HepG2 (cell line): Measurements from ENCODE around the gene RMI2. TPM values are rescaled to one million over a fixed set of nuclear protein-coding genes. Genes with fewer than 3 reads are reported as not detected.
A peak's percentile ranks its signal among the peaks of the same experiment; 100 is the strongest.

Source experiments
- ATAD3A ChIP-seq: sonication (generic); formaldehyde crosslinking; IDR thresholded peaks from 2 replicates; pipeline ENCODE4 v1.4.0; 2020; ENCODE audit warnings: missing genetic modification reagents
- CBFB ChIP-seq: sonication (generic); formaldehyde crosslinking; IDR thresholded peaks from 2 replicates; pipeline ENCODE4 v1.4.0; 2020; ENCODE audit warnings: missing genetic modification reagents
- CBX1 ChIP-seq: IDR thresholded peaks from one replicate; pipeline ENCODE4 v1.6.1; 2016; ENCODE audit warnings: antibody characterized with exemption, low read depth
- CC2D1A ChIP-seq: sonication (generic); formaldehyde crosslinking; IDR thresholded peaks from 2 replicates; pipeline ENCODE4 v1.8.1; 2023; ENCODE audit warnings: mild to moderate bottlenecking, missing genetic modification reagents
- EED ChIP-seq: sonication (generic); formaldehyde crosslinking; IDR thresholded peaks from 2 replicates; pipeline ENCODE4 v1.5.0; 2020; ENCODE audit warnings: mild to moderate bottlenecking, missing genetic modification reagents
- GATAD1 ChIP-seq: IDR thresholded peaks from 2 replicates; pipeline ENCODE4 v1.6.1; 2016; ENCODE audit warnings: missing genetic modification reagents, missing compliant biosample characterization
- KDM6A ChIP-seq: IDR thresholded peaks from 2 replicates; pipeline ENCODE4 v1.6.1; 2016; ENCODE audit warnings: low read depth
- MAFK ChIP-seq, 2 experiments: IDR thresholded peaks in 1 of 2; conservative IDR thresholded peaks in 1 of 2; 2 replicates each; pipeline ENCODE4 v1.6.1; 2011; ENCODE audit warnings: improper control_type of control experiment in 2 of 2, low read length in 2 of 2
- MYC ChIP-seq: sonication (generic); formaldehyde crosslinking; IDR thresholded peaks from 2 replicates; pipeline ENCODE4 v1.9.0; 2021; ENCODE audit warnings: missing genetic modification reagents, borderline replicate concordance
- NFKBIZ ChIP-seq: IDR thresholded peaks from 2 replicates; pipeline ENCODE4 v1.6.1; 2018; ENCODE audit warnings: missing genetic modification reagents, missing compliant biosample characterization
- PITX1 ChIP-seq: sonication (generic); formaldehyde crosslinking; IDR thresholded peaks from 2 replicates; pipeline ENCODE4 v1.5.1; 2020; ENCODE audit warnings: mild to moderate bottlenecking, missing genetic modification reagents
- ZFX ChIP-seq: sonication (generic); formaldehyde crosslinking; IDR thresholded peaks from 2 replicates; pipeline ENCODE4 v1.4.0; 2020; ENCODE audit warnings: mild to moderate bottlenecking, low read depth, missing genetic modification reagents, moderate library complexity
- ZNF670 ChIP-seq: sonication (generic); formaldehyde crosslinking; IDR thresholded peaks from 2 replicates; pipeline ENCODE4 v1.8.0; 2022; ENCODE audit warnings: mild to moderate bottlenecking, missing genetic modification reagents, borderline replicate concordance
- ZNF891 ChIP-seq: sonication (generic); formaldehyde crosslinking; IDR thresholded peaks from 2 replicates; pipeline ENCODE4 v1.5.0; 2020; ENCODE audit warnings: mild to moderate bottlenecking, missing genetic modification reagents
- polyA plus RNA-seq, 8 experiments: library from polyadenylated mRNA; depleted of rRNA in 3 of 8; stranded (reverse) in 7 of 8; unstranded in 1 of 8; fragments of >200 nt; fragmentation: Illumina TruSeq in 4 of 8; extraction: Trizol in 4 of 8; gene quantifications; 2 replicates each; pipeline versions ENCODE4 v1.2.1 to v1.2.3, GENCODE V29; 2011 to 2016; ENCODE audit warnings: low read depth in 4 of 8, missing spikeins in 1 of 8, mixed read lengths in 1 of 8; ENCODE audit not compliant: insufficient read depth in 1 of 8
- total RNA-seq, 5 experiments: library from RNA; depleted of rRNA; stranded (reverse); fragments of >200 nt; fragmentation: Illumina TruSeq; extraction: Trizol; gene quantifications; 2 replicates each; pipeline ENCODE4 v1.2.3, GENCODE V29; 2016; ENCODE audit warnings: low read depth in 1 of 5
- TF ChIP-seq, protein P1 (sequence below): sonication (generic); formaldehyde crosslinking; IDR thresholded peaks from 2 replicates; pipeline ENCODE4 v1.5.0; 2020; ENCODE audit warnings: missing genetic modification reagents
- TF ChIP-seq, protein P2 (sequence below): sonication (generic); formaldehyde crosslinking; IDR thresholded peaks from 2 replicates; pipeline ENCODE4 v1.4.0; 2020; ENCODE audit warnings: missing genetic modification reagents
- TF ChIP-seq, protein P3 (sequence below): sonication (generic); formaldehyde crosslinking; conservative IDR thresholded peaks from 2 replicates; pipeline ENCODE4 v1.4.0; 2020; ENCODE audit warnings: missing genetic modification reagents
- TF ChIP-seq, protein P4 (sequence below): sonication (generic); formaldehyde crosslinking; IDR thresholded peaks from 2 replicates; pipeline ENCODE4 v1.5.1; 2020; ENCODE audit warnings: missing genetic modification reagents, mild to moderate bottlenecking, borderline replicate concordance
- TF ChIP-seq, protein P5 (sequence below): sonication (generic); formaldehyde crosslinking; conservative IDR thresholded peaks from 2 replicates; pipeline ENCODE4 v1.4.0; 2020; ENCODE audit warnings: missing genetic modification reagents

RMI2 gene
- total and polyA plus RNA-seq, 2 of the 13 experiments (the other 11 are each of a cell fraction or from before 2014, with no cell fraction given), result 24.5 to 55.7 TPM

DNA sequence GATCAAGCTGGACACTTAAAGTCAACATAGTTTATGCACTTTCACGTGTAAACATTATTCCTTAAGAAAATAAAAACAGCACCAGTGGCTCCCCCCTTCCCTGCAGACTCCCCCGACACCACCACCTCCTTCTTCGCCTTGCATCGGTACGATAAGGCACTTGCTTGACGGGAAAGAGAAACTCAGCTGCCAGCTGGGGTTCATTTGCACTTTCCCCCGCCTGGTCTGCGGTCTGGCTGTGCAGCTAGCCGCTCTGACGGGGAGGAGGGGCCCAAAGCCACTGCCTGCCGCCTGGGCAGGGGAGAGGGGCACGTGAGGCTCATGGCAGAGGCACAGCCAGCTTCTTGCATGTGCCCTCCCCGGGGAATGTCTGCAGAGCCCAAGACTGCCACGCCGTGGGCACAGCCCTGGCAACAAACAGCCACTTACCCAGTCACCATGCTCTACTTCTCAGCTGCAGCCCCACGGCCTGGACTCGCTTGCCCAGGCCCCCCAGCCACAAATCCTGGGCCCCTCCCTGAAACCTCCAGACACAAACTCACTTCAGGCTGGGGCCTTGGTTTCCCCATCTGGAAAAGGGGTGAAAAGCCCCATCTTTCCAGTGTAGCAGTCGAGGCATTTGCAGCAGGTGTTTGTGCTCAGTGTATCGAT, 47.6 kb upstream of the RMI2 start (continued):
- TF ChIP-seq, protein P1, sequence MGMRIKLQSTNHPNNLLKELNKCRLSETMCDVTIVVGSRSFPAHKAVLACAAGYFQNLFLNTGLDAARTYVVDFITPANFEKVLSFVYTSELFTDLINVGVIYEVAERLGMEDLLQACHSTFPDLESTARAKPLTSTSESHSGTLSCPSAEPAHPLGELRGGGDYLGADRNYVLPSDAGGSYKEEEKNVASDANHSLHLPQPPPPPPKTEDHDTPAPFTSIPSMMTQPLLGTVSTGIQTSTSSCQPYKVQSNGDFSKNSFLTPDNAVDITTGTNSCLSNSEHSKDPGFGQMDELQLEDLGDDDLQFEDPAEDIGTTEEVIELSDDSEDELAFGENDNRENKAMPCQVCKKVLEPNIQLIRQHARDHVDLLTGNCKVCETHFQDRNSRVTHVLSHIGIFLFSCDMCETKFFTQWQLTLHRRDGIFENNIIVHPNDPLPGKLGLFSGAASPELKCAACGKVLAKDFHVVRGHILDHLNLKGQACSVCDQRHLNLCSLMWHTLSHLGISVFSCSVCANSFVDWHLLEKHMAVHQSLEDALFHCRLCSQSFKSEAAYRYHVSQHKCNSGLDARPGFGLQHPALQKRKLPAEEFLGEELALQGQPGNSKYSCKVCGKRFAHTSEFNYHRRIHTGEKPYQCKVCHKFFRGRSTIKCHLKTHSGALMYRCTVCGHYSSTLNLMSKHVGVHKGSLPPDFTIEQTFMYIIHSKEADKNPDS (CRISPR knock-in tag), result no peak; the same call in 1 of the 2 replicates
- TF ChIP-seq CC2D1A (CRISPR knock-in tag) (no peak), GATAD1 (CRISPR knock-in tag) (no peak), ATAD3A (CRISPR knock-in tag) (peak; percentile 73; the same call in 1 of the 2 replicates), ZNF670 (CRISPR knock-in tag) (no peak), MAFK (conservative IDR thresholded peaks at IDR 0.05 in 1 of 2, IDR thresholded peaks at IDR 0.05 in 1 of 2; ENCODE audit: low read length in 2 of 2) (no peak), ZNF891 (CRISPR knock-in tag) (peak; percentile 40; the same call in 1 of the 2 replicates), CBFB (CRISPR knock-in tag) (peak; percentile 96), CBX1 (peak; percentile 21), EED (peak; percentile 61; the same call in 1 of the 2 replicates), NFKBIZ (CRISPR knock-in tag) (no peak; the same call in 1 of the 2 replicates), MYC (peak; percentile 78; the same call in 1 of the 2 replicates), PITX1 (CRISPR knock-in tag) (peak; percentile 75), ZFX (CRISPR knock-in tag) (peak; percentile 56; the same call in 1 of the 2 replicates), KDM6A (CRISPR knock-in tag) (no peak)
- TF ChIP-seq, protein P2, sequence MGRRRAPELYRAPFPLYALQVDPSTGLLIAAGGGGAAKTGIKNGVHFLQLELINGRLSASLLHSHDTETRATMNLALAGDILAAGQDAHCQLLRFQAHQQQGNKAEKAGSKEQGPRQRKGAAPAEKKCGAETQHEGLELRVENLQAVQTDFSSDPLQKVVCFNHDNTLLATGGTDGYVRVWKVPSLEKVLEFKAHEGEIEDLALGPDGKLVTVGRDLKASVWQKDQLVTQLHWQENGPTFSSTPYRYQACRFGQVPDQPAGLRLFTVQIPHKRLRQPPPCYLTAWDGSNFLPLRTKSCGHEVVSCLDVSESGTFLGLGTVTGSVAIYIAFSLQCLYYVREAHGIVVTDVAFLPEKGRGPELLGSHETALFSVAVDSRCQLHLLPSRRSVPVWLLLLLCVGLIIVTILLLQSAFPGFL (CRISPR knock-in tag), result 0 out of 2 replicates have a peak, but pooled peaks have one; percentile 60
- TF ChIP-seq, protein P3, sequence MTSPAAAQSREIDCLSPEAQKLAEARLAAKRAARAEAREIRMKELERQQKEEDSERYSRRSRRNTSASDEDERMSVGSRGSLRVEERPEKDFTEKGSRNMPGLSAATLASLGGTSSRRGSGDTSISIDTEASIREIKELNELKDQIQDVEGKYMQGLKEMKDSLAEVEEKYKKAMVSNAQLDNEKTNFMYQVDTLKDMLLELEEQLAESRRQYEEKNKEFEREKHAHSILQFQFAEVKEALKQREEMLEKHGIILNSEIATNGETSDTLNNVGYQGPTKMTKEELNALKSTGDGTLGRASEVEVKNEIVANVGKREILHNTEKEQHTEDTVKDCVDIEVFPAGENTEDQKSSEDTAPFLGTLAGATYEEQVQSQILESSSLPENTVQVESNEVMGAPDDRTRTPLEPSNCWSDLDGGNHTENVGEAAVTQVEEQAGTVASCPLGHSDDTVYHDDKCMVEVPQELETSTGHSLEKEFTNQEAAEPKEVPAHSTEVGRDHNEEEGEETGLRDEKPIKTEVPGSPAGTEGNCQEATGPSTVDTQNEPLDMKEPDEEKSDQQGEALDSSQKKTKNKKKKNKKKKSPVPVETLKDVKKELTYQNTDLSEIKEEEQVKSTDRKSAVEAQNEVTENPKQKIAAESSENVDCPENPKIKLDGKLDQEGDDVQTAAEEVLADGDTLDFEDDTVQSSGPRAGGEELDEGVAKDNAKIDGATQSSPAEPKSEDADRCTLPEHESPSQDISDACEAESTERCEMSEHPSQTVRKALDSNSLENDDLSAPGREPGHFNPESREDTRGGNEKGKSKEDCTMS (CRISPR knock-in tag), result no peak; the same call in 1 of the 2 replicates
- TF ChIP-seq, protein P4, sequence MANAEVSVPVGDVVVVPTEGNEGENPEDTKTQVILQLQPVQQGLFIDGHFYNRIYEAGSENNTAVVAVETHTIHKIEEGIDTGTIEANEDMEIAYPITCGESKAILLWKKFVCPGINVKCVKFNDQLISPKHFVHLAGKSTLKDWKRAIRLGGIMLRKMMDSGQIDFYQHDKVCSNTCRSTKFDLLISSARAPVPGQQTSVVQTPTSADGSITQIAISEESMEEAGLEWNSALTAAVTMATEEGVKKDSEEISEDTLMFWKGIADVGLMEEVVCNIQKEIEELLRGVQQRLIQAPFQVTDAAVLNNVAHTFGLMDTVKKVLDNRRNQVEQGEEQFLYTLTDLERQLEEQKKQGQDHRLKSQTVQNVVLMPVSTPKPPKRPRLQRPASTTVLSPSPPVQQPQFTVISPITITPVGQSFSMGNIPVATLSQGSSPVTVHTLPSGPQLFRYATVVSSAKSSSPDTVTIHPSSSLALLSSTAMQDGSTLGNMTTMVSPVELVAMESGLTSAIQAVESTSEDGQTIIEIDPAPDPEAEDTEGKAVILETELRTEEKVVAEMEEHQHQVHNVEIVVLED (CRISPR knock-in tag), result peak; percentile 58
- TF ChIP-seq, protein P5, sequence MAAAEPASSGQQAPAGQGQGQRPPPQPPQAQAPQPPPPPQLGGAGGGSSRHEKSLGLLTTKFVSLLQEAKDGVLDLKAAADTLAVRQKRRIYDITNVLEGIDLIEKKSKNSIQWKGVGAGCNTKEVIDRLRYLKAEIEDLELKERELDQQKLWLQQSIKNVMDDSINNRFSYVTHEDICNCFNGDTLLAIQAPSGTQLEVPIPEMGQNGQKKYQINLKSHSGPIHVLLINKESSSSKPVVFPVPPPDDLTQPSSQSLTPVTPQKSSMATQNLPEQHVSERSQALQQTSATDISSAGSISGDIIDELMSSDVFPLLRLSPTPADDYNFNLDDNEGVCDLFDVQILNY (CRISPR knock-in tag), result no peak
